ENCODE data around the gene RGS3.

RGS3 gene

GRCh38 chr9:113645227-113645977 is 181.9 kb downstream of the RGS3 start:
- DNase-seq: no peak

GRCh38 chr9:113645978-113646253 is 182.4 kb downstream of the RGS3 start:
- no peak for DNase-seq

DNA sequence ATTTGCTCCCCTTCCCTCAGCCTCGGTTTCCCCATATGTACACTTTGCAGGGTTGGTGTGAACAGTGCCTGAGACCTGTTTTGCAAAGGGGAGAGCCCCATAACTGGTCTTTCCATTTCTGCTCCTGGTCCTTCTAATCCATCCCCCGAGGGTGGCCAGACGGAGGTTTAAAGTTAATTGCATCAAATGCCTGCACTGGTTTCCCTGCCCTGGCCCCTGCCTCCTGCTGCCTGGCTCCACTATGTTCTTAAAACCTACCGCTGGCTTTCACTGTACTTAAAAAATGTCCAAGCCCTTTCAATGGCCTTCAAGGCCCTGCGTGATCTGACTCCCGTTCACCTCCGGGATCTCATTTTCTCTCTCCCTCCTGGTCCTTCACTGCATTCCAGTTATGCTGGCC is 183.0 kb downstream of the RGS3 start:
- DNase-seq: no peak
